Upper lobe of left lung (tissue), 4 donors: ENCODE results near the gene BLVRB.

ENCODE experiments used
- EP300 ChIP-seq, 4 donors: sonication (generic); formaldehyde crosslinking; IDR thresholded peaks; one replicate each; pipeline ENCODE4 v1.5.1; 2017; ENCODE audit warnings: antibody characterized with exemption in 4 of 4, control low read depth in 2 of 4
- POLR2A ChIP-seq, 4 donors: fragments of 450-650 bp; IDR thresholded peaks; one replicate each; pipeline ENCODE4 v1.5.1; 2016 to 2017; ENCODE audit warnings: antibody characterized with exemption in 4 of 4, mild to moderate bottlenecking in 2 of 4
- TF ChIP-seq, protein P1 (sequence below), 6 experiments: fragments of 450-650 bp in 4 of 6; fragments of 200-600 bp in 2 of 6; sonication (generic) in 2 of 6; IDR thresholded peaks; one replicate each; pipeline ENCODE4 v1.5.1; 2016 to 2019; ENCODE audit warnings: antibody characterized with exemption in 6 of 6

GRCh38 chr19:40489882-40490230 is 24.3 kb upstream of the BLVRB start:
- TF ChIP-seq, protein P1, sequence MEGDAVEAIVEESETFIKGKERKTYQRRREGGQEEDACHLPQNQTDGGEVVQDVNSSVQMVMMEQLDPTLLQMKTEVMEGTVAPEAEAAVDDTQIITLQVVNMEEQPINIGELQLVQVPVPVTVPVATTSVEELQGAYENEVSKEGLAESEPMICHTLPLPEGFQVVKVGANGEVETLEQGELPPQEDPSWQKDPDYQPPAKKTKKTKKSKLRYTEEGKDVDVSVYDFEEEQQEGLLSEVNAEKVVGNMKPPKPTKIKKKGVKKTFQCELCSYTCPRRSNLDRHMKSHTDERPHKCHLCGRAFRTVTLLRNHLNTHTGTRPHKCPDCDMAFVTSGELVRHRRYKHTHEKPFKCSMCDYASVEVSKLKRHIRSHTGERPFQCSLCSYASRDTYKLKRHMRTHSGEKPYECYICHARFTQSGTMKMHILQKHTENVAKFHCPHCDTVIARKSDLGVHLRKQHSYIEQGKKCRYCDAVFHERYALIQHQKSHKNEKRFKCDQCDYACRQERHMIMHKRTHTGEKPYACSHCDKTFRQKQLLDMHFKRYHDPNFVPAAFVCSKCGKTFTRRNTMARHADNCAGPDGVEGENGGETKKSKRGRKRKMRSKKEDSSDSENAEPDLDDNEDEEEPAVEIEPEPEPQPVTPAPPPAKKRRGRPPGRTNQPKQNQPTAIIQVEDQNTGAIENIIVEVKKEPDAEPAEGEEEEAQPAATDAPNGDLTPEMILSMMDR (IDR thresholded peaks at IDR 0.05), result no peak
- TF ChIP-seq POLR2A (IDR thresholded peaks at IDR 0.05) (no peak), EP300 (IDR thresholded peaks at IDR 0.05) (no peak)
